ENCODE data around the gene CHRNB1. TPM values are rescaled to one million over a fixed set of nuclear protein-coding genes. Genes with fewer than 3 reads are reported as not detected.
A peak's percentile ranks its signal among the peaks of the same experiment; 100 is the strongest.

CHRNB1 gene
- total RNA-seq: 5.7 and 9.6 TPM in 2 replicates

GRCh38 chr17:7444682-7445618 is at the start of gene CHRNB1:
CHRNB1 (plus strand) TSS chr17:7445061; CDS start chr17:7445128, 67 bp downstream.
- DNase-seq (ENCODE audit: extremely low read depth, low read depth, low spot score): no peak

- no peak for DNase-seq (ENCODE audit: extremely low read depth, low read depth, low spot score)
Observed at GRCh38 chr17:7396147-7396546, 48.7 kb upstream of the CHRNB1 start.

GRCh38 chr17:7398612-7399011 is 46.2 kb upstream of the CHRNB1 start:
- DNase-seq (ENCODE audit: extremely low read depth, low read depth, low spot score): no peak

- no peak for DNase-seq (ENCODE audit: extremely low read depth, low read depth, low spot score)
Observed at GRCh38 chr17:7403043-7403726, 41.7 kb upstream of the CHRNB1 start.

- DNase-seq (ENCODE audit: extremely low read depth, low read depth, low spot score): no peak
Observed at GRCh38 chr17:7403727-7403976, 41.2 kb upstream of the CHRNB1 start.

GRCh38 chr17:7403977-7404736 is 40.7 kb upstream of the CHRNB1 start, which contains the start of gene TMEM256:
TMEM256 (minus strand) TSS chr17:7404097; CDS start chr17:7404084, 13 bp downstream.
- peak; percentile 93 for DNase-seq (ENCODE audit: extremely low read depth, low read depth, low spot score)

GRCh38 chr17:7404737-7405349 is 40.0 kb upstream of the CHRNB1 start:
- DNase-seq (ENCODE audit: extremely low read depth, low read depth, low spot score): no peak

- DNase-seq (ENCODE audit: extremely low read depth, low read depth, low spot score): no peak
Observed at GRCh38 chr17:7405350-7406234, 39.3 kb upstream of the CHRNB1 start.

- no peak for DNase-seq (ENCODE audit: extremely low read depth, low read depth, low spot score)
Observed at GRCh38 chr17:7406235-7406825, 38.5 kb upstream of the CHRNB1 start.

- no peak for DNase-seq (ENCODE audit: extremely low read depth, low read depth, low spot score)
Observed at GRCh38 chr17:7407082-7407481, 37.8 kb upstream of the CHRNB1 start.

GRCh38 chr17:7407485-7408251 is 37.2 kb upstream of the CHRNB1 start, which contains the start of gene NLGN2:
NLGN2 (plus strand) TSS chr17:7407845; CDS start chr17:7408256, 411 bp downstream.
- DNase-seq (ENCODE audit: extremely low read depth, low read depth, low spot score): no peak

GRCh38 chr17:7408252-7408727 is 36.6 kb upstream of the CHRNB1 start:
- DNase-seq (ENCODE audit: extremely low read depth, low read depth, low spot score): no peak

GRCh38 chr17:7408863-7409262 is 36.0 kb upstream of the CHRNB1 start:
- no peak for DNase-seq (ENCODE audit: extremely low read depth, low read depth, low spot score)

- DNase-seq (ENCODE audit: extremely low read depth, low read depth, low spot score): no peak
Observed at GRCh38 chr17:7409716-7410115, 35.1 kb upstream of the CHRNB1 start.

GRCh38 chr17:7410634-7411426 is 34.0 kb upstream of the CHRNB1 start:
- DNase-seq (ENCODE audit: extremely low read depth, low read depth, low spot score): no peak

- DNase-seq (ENCODE audit: extremely low read depth, low read depth, low spot score): no peak
Observed at GRCh38 chr17:7411427-7411750, 33.5 kb upstream of the CHRNB1 start.

- no peak for DNase-seq (ENCODE audit: extremely low read depth, low read depth, low spot score)
Observed at GRCh38 chr17:7413346-7413985, 31.4 kb upstream of the CHRNB1 start.
